ENCODE data around the gene ARID1B. TPM values are rescaled to one million over a fixed set of nuclear protein-coding genes. Genes with fewer than 3 reads are reported as not detected.
A peak's percentile ranks its signal among the peaks of the same experiment; 100 is the strongest.

ARID1B gene
- total and polyA plus RNA-seq, 9 of the 15 experiments (the other 6 are each of a cell fraction or from before 2014, with no cell fraction given): 12.5 to 50.5 (median 25.8) TPM

GRCh38 chr6:157021344-157021992 is 244.3 kb downstream of the ARID1B start (continued):
- TF ChIP-seq MNT (conservative IDR thresholded peaks at IDR 0.05) (peak; percentile 84 to 92), RAD51 (IDR thresholded peaks at IDR 0.05; ENCODE audit: borderline replicate concordance, low read depth) (no peak; the same call in 1 of the 2 replicates), ZNF778 (CRISPR knock-in tag; IDR thresholded peaks at IDR 0.05) (no peak), SRF (CRISPR knock-in tag; IDR thresholded peaks at IDR 0.05) (no peak), ZKSCAN8 (CRISPR knock-in tag; IDR thresholded peaks at IDR 0.05) (no peak), OTX1 (CRISPR knock-in tag; IDR thresholded peaks at IDR 0.05) (peak; percentile 87; the same call in 1 of the 2 replicates), ZKSCAN1 (IDR thresholded peaks at IDR 0.05; ENCODE audit: low read depth, low read length) (no peak), HEY1 (CRISPR knock-in tag; IDR thresholded peaks at IDR 0.05; ENCODE audit: borderline replicate concordance) (peak; percentile 55; the same call in 1 of the 2 replicates), MCM7 (IDR thresholded peaks at IDR 0.05) (no peak), MYBL2 (IDR thresholded peaks at IDR 0.05; ENCODE audit: low read depth) (no peak), MYBL2 (CRISPR knock-in tag; IDR thresholded peaks at IDR 0.05; ENCODE audit: borderline replicate concordance) (no peak), ZBTB17 (CRISPR knock-in tag; IDR thresholded peaks at IDR 0.05) (0 out of 2 replicates have a peak, but pooled peaks have one; percentile 53), ESRRB (CRISPR knock-in tag; IDR thresholded peaks at IDR 0.05; ENCODE audit: borderline replicate concordance) (no peak), ID3 (CRISPR knock-in tag; IDR thresholded peaks at IDR 0.05) (no peak), ID3 (tag; IDR thresholded peaks at IDR 0.05) (peak; percentile 79; the same call in 1 of the 2 replicates), ZBTB2 (IDR thresholded peaks at IDR 0.05) (no peak), CGGBP1 (CRISPR knock-in tag; IDR thresholded peaks at IDR 0.05) (peak; percentile 77), JUN (IDR thresholded peaks at IDR 0.05; ENCODE audit: borderline replicate concordance, low read depth, low read length) (peak; percentile 5; the same call in 1 of the 2 replicates), JUN (CRISPR knock-in tag; IDR thresholded peaks at IDR 0.05; ENCODE audit: borderline replicate concordance) (peak; percentile 14; the same call in 1 of the 2 replicates), HNRNPLL (IDR thresholded peaks at IDR 0.05; ENCODE audit: low read depth, low read length, poor library complexity, severe bottlenecking) (peak; percentile 38), ZNF12 (CRISPR knock-in tag; IDR thresholded peaks at IDR 0.05) (peak; percentile 15; the same call in 1 of the 2 replicates), SREBF1 (IDR thresholded peaks at IDR 0.05; ENCODE audit: borderline replicate concordance, low read depth, low read length) (no peak), E2F6 (IDR thresholded peaks at IDR 0.05; ENCODE audit: borderline replicate concordance in 1 of 2, extremely low read depth in 1 of 2, insufficient read depth in 1 of 2, insufficient read length in 1 of 2, low read depth in 1 of 2, low read length in 1 of 2, poor library complexity in 1 of 2, severe bottlenecking in 1 of 2) (peak; percentile 48 to 78), PPARD (CRISPR knock-in tag; IDR thresholded peaks at IDR 0.05) (no peak)
